ENCODE data around the gene FAM120A. TPM values are rescaled to one million over a fixed set of nuclear protein-coding genes. Genes with fewer than 3 reads are reported as not detected.

FAM120A gene
- polyA plus RNA-seq, 1 donor from 2014 or later, result 8.9 TPM

GRCh38 chr9:93590609-93591234 is 139.2 kb downstream of the FAM120A start:
- Histone ChIP-seq H2AFZ (ENCODE audit: low read depth, low read length) (no peak overlapping the region), H3K36me3 (ENCODE audit: insufficient read depth, low read length) (no peaks in the 10 kb centered on the region), H3K9me3 (ENCODE audit: low read length) (no peaks in the 10 kb centered on the region), H3K4me2 (ENCODE audit: low read length) (no peak overlapping the region), H3K79me2 (replicated peaks; ENCODE audit: insufficient read depth, low read length) (peaks cover 47% of the 10 kb centered on the region), H3F3A (ENCODE audit: insufficient read depth, low read length, poor library complexity, severe bottlenecking) (no peaks in the 10 kb centered on the region), H3K9ac (ENCODE audit: low read length) (no peak overlapping the region), H3K27ac (ENCODE audit: low read length) (no peak overlapping the region), H3K27me3 (ENCODE audit: insufficient read depth, low read depth, low read length) (no peaks in the 10 kb centered on the region), H3K9me2 (ENCODE audit: insufficient read depth, low read length) (no peaks in the 10 kb centered on the region), H3K4me3 (ENCODE audit: low read length) (no peak overlapping the region), H4K20me1 (ENCODE audit: insufficient read depth) (peaks cover 3% of the 10 kb centered on the region)
- TF ChIP-seq MXI1 (conservative IDR thresholded peaks at IDR 0.05; ENCODE audit: poor library complexity, severe bottlenecking), result no peak
- TF ChIP-seq EP300 (conservative IDR thresholded peaks at IDR 0.05; ENCODE audit: poor library complexity, severe bottlenecking), result no peak
- TF ChIP-seq CTCF (IDR thresholded peaks at IDR 0.05; ENCODE audit: poor library complexity, severe bottlenecking), result no peak
- TF ChIP-seq SMC3 (conservative IDR thresholded peaks at IDR 0.05; ENCODE audit: poor library complexity), result no peak
- TF ChIP-seq RAD21 (conservative IDR thresholded peaks at IDR 0.05), result no peak
- no peak for TF ChIP-seq TAF1 (IDR thresholded peaks at IDR 0.05; ENCODE audit: low read depth)
- no peak for TF ChIP-seq REST (IDR thresholded peaks at IDR 0.05; ENCODE audit: borderline replicate concordance)
- no peak for TF ChIP-seq POLR2AphosphoS5 (IDR thresholded peaks at IDR 0.05)
- no peak for TF ChIP-seq EZH2 (IDR thresholded peaks at IDR 0.05; ENCODE audit: borderline replicate concordance, insufficient read depth, low read length, poor library complexity, severe bottlenecking)

GRCh38 chr9:93591301-93592007 is 140.0 kb downstream of the FAM120A start:
- Histone ChIP-seq H3K36me3 (ENCODE audit: insufficient read depth, low read length) (no peaks in the 10 kb centered on the region), H3K9ac (ENCODE audit: low read length) (no peak overlapping the region), H3K4me3 (ENCODE audit: low read length) (no peak overlapping the region), H3K79me2 (replicated peaks; ENCODE audit: insufficient read depth, low read length) (peaks cover 47% of the 10 kb centered on the region), H2AFZ (ENCODE audit: low read depth, low read length) (no peak overlapping the region), H3K9me2 (ENCODE audit: insufficient read depth, low read length) (no peaks in the 10 kb centered on the region), H3K4me2 (ENCODE audit: low read length) (no peak overlapping the region), H3K9me3 (ENCODE audit: low read length) (no peaks in the 10 kb centered on the region), H4K20me1 (ENCODE audit: insufficient read depth) (peaks cover 3% of the 10 kb centered on the region), H3K27ac (ENCODE audit: low read length) (no peak overlapping the region), H3F3A (ENCODE audit: insufficient read depth, low read length, poor library complexity, severe bottlenecking) (no peaks in the 10 kb centered on the region), H3K27me3 (ENCODE audit: insufficient read depth, low read depth, low read length) (no peaks in the 10 kb centered on the region)
- TF ChIP-seq RAD21 (conservative IDR thresholded peaks at IDR 0.05), result no peak
- TF ChIP-seq MXI1 (conservative IDR thresholded peaks at IDR 0.05; ENCODE audit: poor library complexity, severe bottlenecking), result no peak
- no peak for TF ChIP-seq SMC3 (conservative IDR thresholded peaks at IDR 0.05; ENCODE audit: poor library complexity)
- TF ChIP-seq EZH2 (IDR thresholded peaks at IDR 0.05; ENCODE audit: borderline replicate concordance, insufficient read depth, low read length, poor library complexity, severe bottlenecking), result no peak
- no peak for TF ChIP-seq CTCF (IDR thresholded peaks at IDR 0.05; ENCODE audit: poor library complexity, severe bottlenecking)
- no peak for TF ChIP-seq TAF1 (IDR thresholded peaks at IDR 0.05; ENCODE audit: low read depth)
- no peak for TF ChIP-seq REST (IDR thresholded peaks at IDR 0.05; ENCODE audit: borderline replicate concordance)
- TF ChIP-seq POLR2AphosphoS5 (IDR thresholded peaks at IDR 0.05), result no peak
- TF ChIP-seq EP300 (conservative IDR thresholded peaks at IDR 0.05; ENCODE audit: poor library complexity, severe bottlenecking), result no peak

Data from neural cell (in vitro differentiated cells).